Measurements from ENCODE around the gene POLD4.
"Not testable (repeated sequence)": the region's sequence is repeated elsewhere in the genome, so short reads cannot be mapped to it uniquely, and the experiment has no call there.

Gene POLD4

GRCh38 chr11:67351275-67352005, 1.9 kb downstream of the POLD4 start:
- DNase-seq = peak; percentile 26

- DNase-seq = no peak
Measured at GRCh38 chr11:67349928-67350465, 3.3 kb downstream of the POLD4 start.

- no peak for DNase-seq
Measured at GRCh38 chr11:67349457-67349856, 3.9 kb downstream of the POLD4 start.

GRCh38 chr11:67349036-67349435, 4.3 kb downstream of the POLD4 start:
- DNase-seq = no peak

- peak; percentile 30 for DNase-seq
Measured at GRCh38 chr11:67347964-67348749, 5.2 kb downstream of the POLD4 start.

GRCh38 chr11:67345920-67346819, 7.2 kb downstream of the POLD4 start:
- DNase-seq = no peak

GRCh38 chr11:67345247-67345919, 8.0 kb downstream of the POLD4 start:
- DNase-seq = no peak

- DNase-seq = no peak
Measured at GRCh38 chr11:67344264-67344663, 9.1 kb downstream of the POLD4 start.

- DNase-seq = no peak
Measured at GRCh38 chr11:67337257-67337656, 16.1 kb downstream of the POLD4 start.

- no peak for DNase-seq
Measured at GRCh38 chr11:67332081-67332691, 21.2 kb downstream of the POLD4 start.

- no peak for DNase-seq
Measured at GRCh38 chr11:67323526-67323925, 29.8 kb downstream of the POLD4 start.

GRCh38 chr11:67322049-67322448, 31.3 kb downstream of the POLD4 start:
- DNase-seq = no peak

GRCh38 chr11:67321313-67321871, 32.0 kb downstream of the POLD4 start:
- no peak for DNase-seq

GRCh38 chr11:67320691-67321090, 32.7 kb downstream of the POLD4 start:
- DNase-seq = no peak

- no peak for DNase-seq
Measured at GRCh38 chr11:67320011-67320410, 33.3 kb downstream of the POLD4 start.

GRCh38 chr11:67318876-67319275, 34.5 kb downstream of the POLD4 start:
- DNase-seq = not testable (repeated sequence)

- DNase-seq = no peak
Measured at GRCh38 chr11:67317888-67318555, 35.3 kb downstream of the POLD4 start.

- DNase-seq = peak; percentile 89
Measured at GRCh38 chr11:67317205-67317887, 36.0 kb downstream of the POLD4 start.

- no peak for DNase-seq
Measured at GRCh38 chr11:67316882-67317204, 36.5 kb downstream of the POLD4 start.

GRCh38 chr11:67315325-67315909, 37.9 kb downstream of the POLD4 start:
- DNase-seq = no peak

Measured in NCI-H1694 (cell line).